Thymus (tissue), 11 donors: ENCODE measurements around the gene ESR2. TPM values are rescaled to one million over a fixed set of nuclear protein-coding genes. Genes with fewer than 3 reads are reported as not detected.
"Not testable (repeated sequence)": the region's sequence is repeated elsewhere in the genome, so short reads cannot be mapped to it uniquely, and the experiment has no call there.

Experiments used
- DNase-seq, 9 donors: peaks; one replicate each; pipeline ENCODE4 v3.0.0-alpha.2; 2013; ENCODE audit warnings: low spot score in 9 of 9, low read depth in 6 of 9, missing footprints in 1 of 9
- H3K27ac ChIP-seq, 2 donors: one replicate each; pipeline ENCODE4 v1.5.1; 2013; ENCODE audit warnings: control low read depth in 1 of 2, low read depth in 1 of 2, low read length in 1 of 2, mild to moderate bottlenecking in 1 of 2, moderate library complexity in 1 of 2
- H3K27me3 ChIP-seq, 2 donors: one replicate each; pipeline ENCODE4 v1.5.1; 2013; ENCODE audit warnings: low read length in 1 of 2; ENCODE audit not compliant: control insufficient read depth in 2 of 2, insufficient read depth in 1 of 2
- H3K36me3 ChIP-seq, 2 donors: one replicate each; pipeline ENCODE4 v1.5.1; 2013; ENCODE audit warnings: low read length in 1 of 2, mild to moderate bottlenecking in 1 of 2, moderate library complexity in 1 of 2; ENCODE audit not compliant: control insufficient read depth in 2 of 2, insufficient read depth in 2 of 2
- H3K4me1 ChIP-seq, 2 donors: one replicate each; pipeline ENCODE4 v1.5.1; 2013; ENCODE audit warnings: low read length in 2 of 2; ENCODE audit not compliant: control insufficient read depth in 2 of 2, insufficient read depth in 2 of 2
- H3K4me3 ChIP-seq, 2 donors: one replicate each; pipeline ENCODE4 v1.5.1; 2013; ENCODE audit warnings: low read length in 2 of 2, control low read depth in 1 of 2, mild to moderate bottlenecking in 1 of 2
- H3K9me3 ChIP-seq, 2 donors: one replicate each; pipeline ENCODE4 v1.5.1; 2013; ENCODE audit warnings: low read length in 1 of 2, mild to moderate bottlenecking in 1 of 2; ENCODE audit not compliant: control insufficient read depth in 2 of 2, insufficient read depth in 1 of 2
- WGBS: extraction: QIAGEN DNeasy Blood & Tissue Kit; methylation state at CpG from one replicate; pipeline ENCODE4 v1.1.7; 2013; 5-methylcytosine and 5-hydroxymethylcytosine counted together
- polyA plus RNA-seq: library from polyadenylated mRNA; stranded (reverse); fragments of 200-250 nt; gene quantifications from one replicate; pipeline ENCODE4 v1.2.3, GENCODE V29; 2013
- total RNA-seq: library from RNA; stranded (reverse); fragments of 120-200 nt; gene quantifications from one replicate; pipeline ENCODE4 v1.2.4, GENCODE V29; 2013
- donor health status: healthy.

ESR2 gene
- total and polyA plus RNA-seq, 2 donors, result 0.52 to 2.3 TPM

GRCh38 chr14:64043296-64043695 lies 250.9 kb downstream of the ESR2 start:
- H3K4me1 ChIP-seq, H3K36me3 ChIP-seq, DNase-seq, H3K4me3 ChIP-seq, H3K27me3 ChIP-seq: not testable (repeated sequence)
- peak overlapping the region in 1 of 2 donors; percentile 84 for H3K27ac ChIP-seq
- H3K9me3 ChIP-seq, result peaks cover 1 to 13% of the 10 kb centered on the region in 2 donors
- 95% methylated on average over 6 of the region's 6 CpGs for WGBS

- Histone ChIP-seq H3K27ac (no peak overlapping the region), H3K4me3 (no peak overlapping the region), H3K36me3 (peaks cover 0 to 8% of the 10 kb centered on the region in 2 donors), H3K27me3 (no peaks in the 10 kb centered on the region), H3K4me1 (peaks cover 2 to 7% of the 10 kb centered on the region in 2 donors), H3K9me3 (peaks cover 1 to 7% of the 10 kb centered on the region in 2 donors)
- WGBS, result 95% methylated on average over 2 of the region's 2 CpGs
- DNase-seq, result no peak
Observed at GRCh38 chr14:64040044-64040443, 254.1 kb downstream of the ESR2 start.

GRCh38 chr14:64038841-64039542 lies 255.2 kb downstream of the ESR2 start:
- Histone ChIP-seq H3K27ac (no peak overlapping the region), H3K4me1 (peaks cover 2 to 7% of the 10 kb centered on the region in 2 donors), H3K4me3 (no peak overlapping the region), H3K9me3 (peaks cover 1 to 7% of the 10 kb centered on the region in 2 donors), H3K27me3 (no peaks in the 10 kb centered on the region), H3K36me3 (peaks cover 0 to 4% of the 10 kb centered on the region in 2 donors)
- 96% methylated on average over 4 of the region's 5 CpGs for WGBS
- no peak for DNase-seq

- H3K9me3 ChIP-seq, H3K4me3 ChIP-seq, H3K36me3 ChIP-seq, DNase-seq, H3K4me1 ChIP-seq, H3K27ac ChIP-seq, H3K27me3 ChIP-seq: not testable (repeated sequence)
- WGBS, result 98% methylated on average over 62 of the region's 66 CpGs
Observed at GRCh38 chr14:64037869-64038745, 256.1 kb downstream of the ESR2 start.

- no peak for DNase-seq
- no peaks in the 10 kb centered on the region for H3K9me3 ChIP-seq
- H3K27me3 ChIP-seq, result no peaks in the 10 kb centered on the region
- H3K4me1 ChIP-seq, result no peaks in the 10 kb centered on the region
- H3K36me3 ChIP-seq, result peaks cover 9 to 16% of the 10 kb centered on the region in 2 donors
- WGBS, result 96% methylated on average over 1 of the region's 1 CpG
- no peak overlapping the region for H3K27ac ChIP-seq
- no peak overlapping the region for H3K4me3 ChIP-seq
Observed at GRCh38 chr14:64035143-64035542, 259.0 kb downstream of the ESR2 start.

Other genes with a start within 250 kb of the ESR2 start
- 38.3 TPM for gene MTHFD1, start 94.0 kb upstream of the ESR2 start, total RNA-seq
- 18.8 TPM for gene MTHFD1, start 94.0 kb upstream of the ESR2 start, polyA plus RNA-seq
- 2.2 TPM for gene AKAP5, start 171.1 kb upstream of the ESR2 start, total RNA-seq
- 0.71 TPM for gene AKAP5, start 171.1 kb upstream of the ESR2 start, polyA plus RNA-seq
- gene ZBTB25, start 209.5 kb upstream of the ESR2 start, total RNA-seq, result 10.6 TPM
- 15.0 TPM for gene ZBTB25, start 209.5 kb upstream of the ESR2 start, polyA plus RNA-seq
- gene ZBTB1, start 210.4 kb upstream of the ESR2 start, total RNA-seq, result 53.0 TPM
- 42.0 TPM for gene ZBTB1, start 210.4 kb upstream of the ESR2 start, polyA plus RNA-seq
- 3.0 TPM for gene HSPA2, start 246.4 kb upstream of the ESR2 start, total RNA-seq
- 7.7 TPM for gene HSPA2, start 246.4 kb upstream of the ESR2 start, polyA plus RNA-seq